Upper lobe of left lung (tissue), 6 donors: Measurements from ENCODE around the gene DCAF10. TPM values are rescaled to one million over a fixed set of nuclear protein-coding genes. Genes with fewer than 3 reads are reported as not detected.

Experiments used
- ATAC-seq, 2 donors: fragments of 200-7000 bp; cut with Tn5 transposase; one replicate each; pipeline ENCODE4 v1.9.1; 2022; ENCODE audit warnings: mild to moderate bottlenecking in 2 of 2, moderate library complexity in 2 of 2; ENCODE audit not compliant: low FRiP score in 2 of 2
- DNase-seq, 2 donors: peaks; one replicate each; pipeline ENCODE4 v3.0.0-alpha.2; 2019 to 2020
- H3K27ac ChIP-seq, 4 donors: fragments of 200-600 bp; sonication (generic); one replicate each; pipeline ENCODE4 v1.5.1; 2016 to 2019
- H3K27me3 ChIP-seq, 4 donors: fragments of 200-600 bp; sonication (generic); one replicate each; pipeline ENCODE4 v1.5.1; 2017 to 2019
- H3K36me3 ChIP-seq, 4 donors: fragments of 200-600 bp; sonication (generic); one replicate each; pipeline ENCODE4 v1.5.1; 2016 to 2019
- H3K4me1 ChIP-seq, 4 donors: fragments of 200-600 bp; sonication (generic); one replicate each; pipeline ENCODE4 v1.5.1; 2018 to 2019
- H3K4me3 ChIP-seq, 4 donors: fragments of 200-600 bp; sonication (generic); one replicate each; pipeline ENCODE4 v1.5.1; 2017 to 2019; ENCODE audit warnings: mild to moderate bottlenecking in 2 of 4, moderate library complexity in 1 of 4
- H3K9me3 ChIP-seq, 4 donors: fragments of 200-600 bp; sonication (generic); one replicate each; pipeline ENCODE4 v1.5.1; 2018 to 2019
- EP300 ChIP-seq, 4 donors: sonication (generic); formaldehyde crosslinking; IDR thresholded peaks; one replicate each; pipeline ENCODE4 v1.5.1; 2017; ENCODE audit warnings: antibody characterized with exemption in 4 of 4, control low read depth in 2 of 4
- POLR2A ChIP-seq, 4 donors: fragments of 450-650 bp; IDR thresholded peaks; one replicate each; pipeline ENCODE4 v1.5.1; 2016 to 2017; ENCODE audit warnings: antibody characterized with exemption in 4 of 4, mild to moderate bottlenecking in 2 of 4
- POLR2AphosphoS5 ChIP-seq, 2 donors: sonication (generic); formaldehyde crosslinking; IDR thresholded peaks; one replicate each; pipeline ENCODE4 v1.5.1; 2017; ENCODE audit warnings: antibody characterized with exemption in 2 of 2
- WGBS, 2 donors: methylation state at CpG; one replicate each; pipeline ENCODE4 v1.1.5; 2017 to 2018; 5-methylcytosine and 5-hydroxymethylcytosine counted together
- total RNA-seq, 6 donors: library from RNA; depleted of rRNA in 4 of 6; stranded (reverse); fragments of >200 nt in 4 of 6; gene quantifications; one replicate each; pipeline versions ENCODE4 v1.1.0 to v1.2.1, GENCODE V29; 2016 to 2021
- TF ChIP-seq, protein P1 (sequence below), 6 experiments: fragments of 450-650 bp in 4 of 6; fragments of 200-600 bp in 2 of 6; sonication (generic) in 2 of 6; IDR thresholded peaks; one replicate each; pipeline ENCODE4 v1.5.1; 2016 to 2019; ENCODE audit warnings: antibody characterized with exemption in 6 of 6
- donor health status: DM: no; HTN: no; CAD: no; lungs with moderate emphysema.
- donor health status: DM: no; HTN: yes; CAD: no; lungs with severe emphysema.

The DCAF10 gene
- total RNA-seq, 6 donors from 2014 or later = 19.0 to 42.7 (median 25.1) TPM

DNA sequence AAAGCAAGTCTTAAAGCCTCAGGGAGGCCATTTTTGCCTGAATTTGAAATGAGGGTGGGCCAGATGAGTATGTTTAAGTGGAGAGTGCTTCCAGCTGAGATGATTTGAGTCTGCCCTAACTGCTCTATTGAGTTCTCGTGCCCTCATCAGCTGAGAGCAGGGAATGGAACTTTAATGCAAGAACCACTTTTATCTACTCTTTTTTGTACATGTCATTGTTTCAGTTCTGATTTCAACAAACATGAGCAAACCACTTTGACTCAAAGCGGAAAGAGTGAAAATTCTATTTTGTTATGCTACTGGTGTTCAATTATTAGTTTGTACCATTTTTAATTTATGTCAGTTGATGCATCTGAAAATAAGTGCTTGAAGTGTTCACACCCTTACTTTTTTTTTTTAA, 35.8 kb downstream of the DCAF10 start:
- 88 to 93% methylated on average over 2 of the region's 2 CpGs for WGBS, 2 donors
- TF ChIP-seq EP300 (IDR thresholded peaks at IDR 0.05) = no peak
- TF ChIP-seq, protein P1, sequence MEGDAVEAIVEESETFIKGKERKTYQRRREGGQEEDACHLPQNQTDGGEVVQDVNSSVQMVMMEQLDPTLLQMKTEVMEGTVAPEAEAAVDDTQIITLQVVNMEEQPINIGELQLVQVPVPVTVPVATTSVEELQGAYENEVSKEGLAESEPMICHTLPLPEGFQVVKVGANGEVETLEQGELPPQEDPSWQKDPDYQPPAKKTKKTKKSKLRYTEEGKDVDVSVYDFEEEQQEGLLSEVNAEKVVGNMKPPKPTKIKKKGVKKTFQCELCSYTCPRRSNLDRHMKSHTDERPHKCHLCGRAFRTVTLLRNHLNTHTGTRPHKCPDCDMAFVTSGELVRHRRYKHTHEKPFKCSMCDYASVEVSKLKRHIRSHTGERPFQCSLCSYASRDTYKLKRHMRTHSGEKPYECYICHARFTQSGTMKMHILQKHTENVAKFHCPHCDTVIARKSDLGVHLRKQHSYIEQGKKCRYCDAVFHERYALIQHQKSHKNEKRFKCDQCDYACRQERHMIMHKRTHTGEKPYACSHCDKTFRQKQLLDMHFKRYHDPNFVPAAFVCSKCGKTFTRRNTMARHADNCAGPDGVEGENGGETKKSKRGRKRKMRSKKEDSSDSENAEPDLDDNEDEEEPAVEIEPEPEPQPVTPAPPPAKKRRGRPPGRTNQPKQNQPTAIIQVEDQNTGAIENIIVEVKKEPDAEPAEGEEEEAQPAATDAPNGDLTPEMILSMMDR (IDR thresholded peaks at IDR 0.05) = no peak
- TF ChIP-seq POLR2AphosphoS5 (IDR thresholded peaks at IDR 0.05) = no peak
- TF ChIP-seq POLR2A (IDR thresholded peaks at IDR 0.05) = no peak

DNA sequence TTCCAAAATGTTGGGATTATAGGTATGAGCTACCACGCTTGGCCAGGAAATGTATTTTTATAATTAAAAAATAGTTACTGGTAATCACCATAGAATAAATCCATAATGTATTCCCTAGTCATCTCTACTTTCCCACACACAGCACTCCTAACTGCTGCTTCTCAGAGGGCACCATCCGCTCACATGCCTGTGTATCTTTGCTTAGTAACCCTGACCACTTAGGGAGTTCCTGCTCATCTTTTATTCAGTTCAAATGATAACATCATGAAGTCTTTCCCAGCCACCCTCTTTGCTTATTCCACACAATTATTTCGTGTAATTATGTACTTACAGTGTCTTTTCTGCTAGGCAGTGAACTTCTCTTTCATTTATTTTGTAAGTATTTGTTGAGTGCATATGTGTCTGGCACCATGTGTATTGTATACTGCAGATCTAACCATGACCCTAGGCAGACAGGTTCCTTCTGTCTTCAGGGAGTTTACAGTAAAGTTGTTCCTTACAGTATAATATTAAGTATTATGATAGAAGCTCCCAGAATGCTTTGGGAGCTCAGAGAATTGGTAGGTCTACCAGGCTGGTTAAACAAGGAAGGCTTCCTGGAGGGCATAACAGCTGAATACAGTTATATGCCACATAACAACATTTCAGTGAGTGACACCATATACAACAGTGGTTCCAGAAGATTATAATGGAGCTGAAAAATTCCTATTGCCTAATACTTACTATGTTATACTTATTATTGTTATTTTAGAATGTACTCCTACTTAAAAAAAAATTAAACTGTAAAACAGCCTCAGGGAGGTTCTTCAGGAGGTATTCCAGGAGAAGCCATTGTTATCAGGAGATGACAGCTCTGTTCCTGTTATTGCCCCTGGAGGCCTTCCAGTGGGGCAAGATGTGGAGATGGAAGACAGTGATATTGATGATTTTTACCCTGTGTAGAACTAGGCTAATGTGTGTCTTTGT, 39.2 kb downstream of the DCAF10 start:
- DNase-seq (no peak), ATAC-seq (no peak)
- Histone ChIP-seq H3K27ac (no peak overlapping the region), H3K36me3 (peaks cover 0 to 11% (median 0%) of the 10 kb centered on the region in 4 donors), H3K27me3 (no peaks in the 10 kb centered on the region), H3K9me3 (no peaks in the 10 kb centered on the region), H3K4me1 (no peaks in the 10 kb centered on the region), H3K4me3 (no peak overlapping the region)
- 91 to 93% methylated on average over 3 of the region's 3 CpGs for WGBS, 2 donors
- TF ChIP-seq, protein P1 (IDR thresholded peaks at IDR 0.05) = no peak
- TF ChIP-seq EP300 (IDR thresholded peaks at IDR 0.05) = no peak
- TF ChIP-seq POLR2A (IDR thresholded peaks at IDR 0.05) = no peak
- TF ChIP-seq POLR2AphosphoS5 (IDR thresholded peaks at IDR 0.05) = no peak

More for the DNA sequence above, 35.8 kb downstream of the DCAF10 start:
- ATAC-seq (no peak), DNase-seq (no peak)
- no peak overlapping the region for H3K27ac ChIP-seq
- H3K9me3 ChIP-seq = no peaks in the 10 kb centered on the region
- H3K36me3 ChIP-seq = peaks cover 0 to 5% (median 0%) of the 10 kb centered on the region in 4 donors
- H3K27me3 ChIP-seq = no peaks in the 10 kb centered on the region
- no peaks in the 10 kb centered on the region for H3K4me1 ChIP-seq
- no peak overlapping the region for H3K4me3 ChIP-seq

DNA sequence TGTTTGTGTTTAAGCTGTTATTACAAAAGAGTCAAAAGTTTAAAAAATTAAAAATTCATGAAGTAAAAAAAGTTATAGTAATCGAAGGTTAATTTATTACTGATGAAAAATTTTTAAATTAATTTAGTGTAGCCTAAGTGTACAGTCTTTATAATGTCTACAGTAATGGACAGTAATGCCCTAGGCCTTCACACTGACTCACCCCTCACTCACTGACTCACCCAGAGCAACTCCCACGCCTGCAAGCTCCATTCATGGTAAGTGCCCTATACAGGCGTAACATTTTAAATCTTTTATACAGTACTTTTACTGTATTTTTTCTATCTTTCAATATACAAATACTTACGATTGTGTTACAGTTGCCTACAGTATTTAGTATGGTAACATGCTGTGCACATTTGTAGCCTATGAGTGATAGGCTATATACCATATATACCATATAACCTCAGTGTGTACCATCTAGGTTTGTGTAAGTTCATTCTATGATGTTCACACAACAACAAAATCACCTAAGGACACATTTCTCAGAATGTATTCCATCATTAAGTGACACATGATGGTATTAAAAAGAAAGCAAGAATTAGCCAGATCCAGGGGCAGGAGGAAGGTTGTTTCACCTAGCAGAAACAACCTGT, 40.1 kb downstream of the DCAF10 start:
- Histone ChIP-seq H3K4me1 (no peaks in the 10 kb centered on the region), H3K4me3 (no peak overlapping the region), H3K27me3 (no peaks in the 10 kb centered on the region), H3K36me3 (peaks cover 0 to 11% (median 0%) of the 10 kb centered on the region in 4 donors), H3K9me3 (no peaks in the 10 kb centered on the region), H3K27ac (no peak overlapping the region)
- 83 to 96% methylated on average over 4 of the region's 4 CpGs for WGBS, 2 donors
- DNase-seq (no peak), ATAC-seq (no peak)
- TF ChIP-seq, protein P1 (IDR thresholded peaks at IDR 0.05) = no peak
- TF ChIP-seq EP300 (IDR thresholded peaks at IDR 0.05) (no peak), POLR2AphosphoS5 (IDR thresholded peaks at IDR 0.05) (no peak)

- ATAC-seq = no peak
- no peak for DNase-seq
- H3K27ac ChIP-seq = no peak overlapping the region
- H3K4me3 ChIP-seq = no peak overlapping the region
- 93 to 94% methylated on average over 2 of the region's 2 CpGs for WGBS, 2 donors
- no peaks in the 10 kb centered on the region for H3K27me3 ChIP-seq
- TF ChIP-seq POLR2AphosphoS5 (IDR thresholded peaks at IDR 0.05) (no peak), POLR2A (IDR thresholded peaks at IDR 0.05) (no peak), EP300 (IDR thresholded peaks at IDR 0.05) (no peak)
- TF ChIP-seq, protein P1 (IDR thresholded peaks at IDR 0.05) = no peak
- no peaks in the 10 kb centered on the region for H3K4me1 ChIP-seq
- peaks cover 0 to 15% (median 3%) of the 10 kb centered on the region in 4 donors for H3K36me3 ChIP-seq
- H3K9me3 ChIP-seq = no peaks in the 10 kb centered on the region
These were observed 51.6 kb downstream of the DCAF10 start for GRCh38 chr9:37852222-37852621.
